ENCODE results near the gene PDCD2.
A peak's percentile ranks its signal among the peaks of the same experiment; 100 is the strongest.

PDCD2 gene

GRCh38 chr6:170529839-170530469, 54.5 kb downstream of the PDCD2 start:
- H3K27ac ChIP-seq (ENCODE audit: extremely low read depth, low read depth, low read length): no peak overlapping the region
- H3K9me3 ChIP-seq (ENCODE audit: control insufficient read depth, insufficient read depth, low read depth, low read length): no peaks in the 10 kb centered on the region
- POLR2A ChIA-PET: interaction anchor here (0.5 kb wide), 1 partner anchor 239 kb away, joined by 4 read pairs; the partner anchor contains the start of gene DLL1
- H3K4me1 ChIP-seq (ENCODE audit: control insufficient read depth, insufficient read depth, low read length): 0 out of 2 replicates have a peak, but pooled peaks cover 3% of the 10 kb centered on the region
- H3K4me3 ChIP-seq (ENCODE audit: low read depth, low read length): no peak overlapping the region
- H3K36me3 ChIP-seq (ENCODE audit: control insufficient read depth in 2 of 2, insufficient read depth in 1 of 2, low read length in 2 of 2): peaks cover 14 to 35% of the 10 kb centered on the region in 2 experiments; a peak in 2 of 3 replicates
- CTCF ChIA-PET: interaction anchor here (0.6 to 5.4 kb wide), 46 partner anchors 10 to 1633 kb away, joined by 3 to 68 read pairs (median 5); no protein-coding TSS in a partner anchor
- TF ChIP-seq ZNF776 (tag by site-specific recombination; IDR thresholded peaks at IDR 0.05; ENCODE audit: borderline replicate concordance): no peak
- TF ChIP-seq KLF1 (tag by site-specific recombination; IDR thresholded peaks at IDR 0.05): no peak
- TF ChIP-seq ZBTB17 (tag by site-specific recombination; IDR thresholded peaks at IDR 0.05): no peak
- no peak for TF ChIP-seq BCL11A (tag by site-specific recombination; IDR thresholded peaks at IDR 0.05; ENCODE audit: low read depth)
- TF ChIP-seq HOXA7 (CRISPR knock-in tag; IDR thresholded peaks at IDR 0.05; ENCODE audit: borderline replicate concordance): no peak
- no peak for TF ChIP-seq KLF7 (tag by site-specific recombination; IDR thresholded peaks at IDR 0.05; ENCODE audit: borderline replicate concordance)
- TF ChIP-seq ZNF555 (tag by site-specific recombination; conservative IDR thresholded peaks at IDR 0.05): no peak
- TF ChIP-seq ZNF580 (tag by site-specific recombination; IDR thresholded peaks at IDR 0.05): no peak
- TF ChIP-seq INSM2 (tag by site-specific recombination; IDR thresholded peaks at IDR 0.05): no peak
- no peak for TF ChIP-seq ZNF621 (tag by site-specific recombination; IDR thresholded peaks at IDR 0.05)
- no peak for TF ChIP-seq ZFHX2 (tag by site-specific recombination; conservative IDR thresholded peaks at IDR 0.05)
- no peak for TF ChIP-seq ZNF24 (tag by site-specific recombination; IDR thresholded peaks at IDR 0.05)
- no peak for TF ChIP-seq GLI2 (tag by site-specific recombination; IDR thresholded peaks at IDR 0.05; ENCODE audit: borderline replicate concordance, low read depth)
- TF ChIP-seq ZNF19 (tag by site-specific recombination; IDR thresholded peaks at IDR 0.05; ENCODE audit: low read depth): no peak
- TF ChIP-seq CTCF (tag by site-specific recombination; IDR thresholded peaks at IDR 0.05): peak; percentile 64
- 0 out of 2 replicates have a peak, but pooled peaks have one; percentile 56 for TF ChIP-seq ZNF660 (tag by site-specific recombination; IDR thresholded peaks at IDR 0.05)
- TF ChIP-seq PRDM10 (tag by site-specific recombination; IDR thresholded peaks at IDR 0.05): no peak
- TF ChIP-seq ZEB2 (tag by site-specific recombination; IDR thresholded peaks at IDR 0.05): 0 out of 2 replicates have a peak, but pooled peaks have one; percentile 25
- TF ChIP-seq ZNF654 (tag by site-specific recombination; IDR thresholded peaks at IDR 0.05; ENCODE audit: low read depth): peak; percentile 93
- no peak for TF ChIP-seq KLF17 (tag by site-specific recombination; IDR thresholded peaks at IDR 0.05)
- TF ChIP-seq ZSCAN16 (tag by site-specific recombination; IDR thresholded peaks at IDR 0.05): no peak
- no peak for TF ChIP-seq ZNF785 (tag by site-specific recombination; IDR thresholded peaks at IDR 0.05)
- no peak for TF ChIP-seq ZNF701 (tag by site-specific recombination; IDR thresholded peaks at IDR 0.05)
- no peak for TF ChIP-seq KLF16 (tag by site-specific recombination; IDR thresholded peaks at IDR 0.05)
- no peak for TF ChIP-seq KLF10 (tag by site-specific recombination; IDR thresholded peaks at IDR 0.05)
- no peak for TF ChIP-seq SCRT2 (tag by site-specific recombination; IDR thresholded peaks at IDR 0.05)
- TF ChIP-seq ZBTB44 (tag by site-specific recombination; IDR thresholded peaks at IDR 0.05): no peak
- TF ChIP-seq ZBTB48 (tag by site-specific recombination; IDR thresholded peaks at IDR 0.05): peak; percentile 20; the same call in 1 of the 2 replicates
- TF ChIP-seq MEIS1 (CRISPR knock-in tag; IDR thresholded peaks at IDR 0.05; ENCODE audit: borderline replicate concordance): no peak
